ENCODE data around the gene RUNX1.

Gene RUNX1

DNA sequence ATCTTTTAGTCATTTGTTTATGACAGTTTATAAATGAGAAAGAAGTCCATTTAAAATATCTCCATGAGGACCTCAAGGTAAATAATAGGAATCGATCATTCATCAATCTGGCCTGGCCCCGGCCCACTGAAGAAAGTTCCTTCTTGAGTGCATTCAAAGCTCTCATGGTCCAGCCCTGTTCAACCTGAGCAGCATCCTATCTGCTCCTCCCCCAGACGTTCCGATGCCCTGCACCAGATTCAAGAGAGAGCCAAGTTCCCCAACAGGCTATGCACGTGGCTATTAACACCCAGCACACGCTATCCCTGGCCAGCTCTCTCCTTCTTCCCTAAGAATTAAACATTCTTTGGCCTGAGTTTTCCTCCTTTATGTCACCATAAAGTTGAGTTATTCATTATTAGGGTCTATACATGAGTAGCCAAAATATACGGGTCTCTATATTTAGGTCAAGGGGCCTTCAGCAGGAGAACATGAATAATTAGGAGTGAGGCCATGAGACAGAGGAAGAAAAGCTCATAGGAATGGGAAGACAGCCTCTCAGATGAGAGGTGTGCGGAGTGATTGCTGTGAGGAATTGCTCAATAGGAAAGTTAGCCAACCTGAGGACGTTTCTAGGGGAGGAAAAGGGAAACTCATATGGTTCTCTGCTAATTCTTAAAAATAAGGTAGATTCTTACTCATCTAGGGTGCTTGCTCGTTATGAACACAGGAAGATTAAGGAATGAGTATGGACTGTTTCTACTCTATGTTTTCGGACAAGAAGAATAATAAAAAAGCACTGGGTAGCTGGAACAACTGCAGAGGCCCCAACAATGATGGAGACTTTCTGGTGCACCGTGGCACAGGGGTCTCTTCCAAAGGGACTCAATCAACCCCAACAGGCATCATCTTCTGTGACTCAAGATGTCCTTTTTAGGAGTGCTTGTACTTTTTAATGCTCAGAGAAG, 23.6 kb downstream of the RUNX1 start:
- Histone ChIP-seq H3K9ac (ENCODE audit: low read depth, low read length) (no peak overlapping the region), H3K4me3 (ENCODE audit: low read length) (no peak overlapping the region), H3K27me3 (ENCODE audit: insufficient read depth, low read length) (peaks cover 27% of the 10 kb centered on the region), H3K4me1 (ENCODE audit: insufficient read depth, low read length) (peaks cover 21% of the 10 kb centered on the region), H3K27ac (ENCODE audit: low read depth, low read length) (no peak overlapping the region), H3K36me3 (ENCODE audit: insufficient read depth, low read length) (no peaks in the 10 kb centered on the region), H3K9me3 (ENCODE audit: insufficient read depth, low read depth, low read length) (no peaks in the 10 kb centered on the region)
- 90% methylated on average over 12 of the region's 12 CpGs for WGBS

DNA sequence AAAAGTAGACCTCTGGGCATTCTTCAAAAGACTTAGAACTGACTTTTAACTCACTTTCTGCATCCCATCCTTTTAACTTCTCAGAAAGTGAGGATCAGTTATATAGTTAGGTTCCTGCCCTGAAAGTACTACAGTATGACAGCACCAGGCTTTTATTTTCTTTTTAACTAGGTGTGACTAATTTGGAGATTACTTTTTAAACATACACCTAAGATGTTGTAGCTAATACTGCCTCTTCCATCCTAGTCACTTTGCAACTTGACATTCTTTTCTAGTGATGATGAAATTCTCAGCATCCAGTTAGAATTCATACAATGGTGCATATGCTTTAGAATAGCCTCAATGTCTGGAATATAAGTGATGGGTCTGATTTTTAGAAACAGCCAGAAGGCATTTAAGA, 24.6 kb downstream of the RUNX1 start:
- H3K4me1 ChIP-seq (ENCODE audit: insufficient read depth, low read length), result peaks cover 21% of the 10 kb centered on the region
- H3K4me3 ChIP-seq (ENCODE audit: low read length), result no peak overlapping the region
- no peak overlapping the region for H3K9ac ChIP-seq (ENCODE audit: low read depth, low read length)
- H3K27ac ChIP-seq (ENCODE audit: low read depth, low read length), result no peak overlapping the region
- H3K27me3 ChIP-seq (ENCODE audit: insufficient read depth, low read length), result peaks cover 27% of the 10 kb centered on the region
- H3K9me3 ChIP-seq (ENCODE audit: insufficient read depth, low read depth, low read length), result no peaks in the 10 kb centered on the region
- no peaks in the 10 kb centered on the region for H3K36me3 ChIP-seq (ENCODE audit: insufficient read depth, low read length)

DNA sequence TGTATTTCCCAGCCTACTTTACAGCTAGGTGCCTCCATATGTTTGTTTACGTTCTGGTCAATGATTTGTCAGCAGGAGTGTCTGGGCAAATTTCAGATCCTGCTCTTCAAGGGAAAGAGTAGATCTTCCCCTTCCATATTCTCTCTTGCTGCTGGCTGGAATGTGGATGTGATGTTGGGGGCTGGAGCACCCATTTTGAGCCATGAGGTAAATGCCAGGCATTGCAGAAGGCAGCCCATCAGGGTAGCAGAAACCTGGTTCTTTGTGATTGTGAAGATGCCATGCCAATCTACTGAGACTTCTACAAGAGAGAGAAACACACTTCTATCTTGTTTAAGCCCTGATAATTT, 25.1 kb downstream of the RUNX1 start:
- Histone ChIP-seq H3K4me1 (ENCODE audit: insufficient read depth, low read length) (peaks cover 21% of the 10 kb centered on the region), H3K4me3 (ENCODE audit: low read length) (no peak overlapping the region), H3K27ac (ENCODE audit: low read depth, low read length) (no peak overlapping the region), H3K9me3 (ENCODE audit: insufficient read depth, low read depth, low read length) (no peaks in the 10 kb centered on the region), H3K36me3 (ENCODE audit: insufficient read depth, low read length) (no peaks in the 10 kb centered on the region), H3K9ac (ENCODE audit: low read depth, low read length) (no peak overlapping the region), H3K27me3 (ENCODE audit: insufficient read depth, low read length) (peaks cover 27% of the 10 kb centered on the region)
- 100% methylated on average over 1 of the region's 1 CpG for WGBS

DNA sequence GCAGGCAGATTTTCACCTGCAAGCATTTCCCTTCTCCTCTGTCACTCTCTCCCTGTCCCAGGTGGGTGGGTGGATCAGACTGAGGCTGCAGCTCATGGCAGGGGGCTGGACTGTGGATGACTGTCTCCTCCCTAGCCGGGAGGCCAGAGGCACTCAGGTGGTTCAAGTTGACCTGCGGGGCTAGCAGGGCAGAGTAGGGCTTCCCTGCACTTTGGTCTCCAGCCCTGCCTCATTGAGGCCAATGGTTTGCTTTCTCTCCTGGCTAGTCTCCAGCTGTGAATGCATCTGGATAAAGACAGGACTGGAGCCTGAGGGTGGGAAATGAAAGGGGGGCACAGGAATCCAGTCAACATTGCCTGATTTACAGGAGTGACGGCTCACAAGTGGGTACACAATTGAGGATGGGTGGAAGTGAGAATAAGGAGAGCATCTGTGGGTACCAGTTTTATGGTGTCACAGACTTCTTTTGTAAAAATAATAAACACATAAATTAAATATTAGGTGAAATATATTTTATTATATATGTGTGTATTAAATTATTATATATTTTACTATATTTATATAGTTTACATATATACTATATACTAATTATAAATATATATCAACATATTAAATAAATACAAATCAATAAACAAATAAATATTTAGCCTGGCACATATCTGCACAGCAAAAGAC, 25.6 kb downstream of the RUNX1 start:
- no peak overlapping the region for H3K4me3 ChIP-seq (ENCODE audit: low read length)
- peaks cover 25% of the 10 kb centered on the region for H3K27me3 ChIP-seq (ENCODE audit: insufficient read depth, low read length)
- H3K4me1 ChIP-seq (ENCODE audit: insufficient read depth, low read length), result peaks cover 21% of the 10 kb centered on the region
- WGBS, result 75% methylated on average over 3 of the region's 3 CpGs
- no peak overlapping the region for H3K27ac ChIP-seq (ENCODE audit: low read depth, low read length)
- no peak overlapping the region for H3K9ac ChIP-seq (ENCODE audit: low read depth, low read length)
- no peaks in the 10 kb centered on the region for H3K36me3 ChIP-seq (ENCODE audit: insufficient read depth, low read length)
- H3K9me3 ChIP-seq (ENCODE audit: insufficient read depth, low read depth, low read length), result no peaks in the 10 kb centered on the region

DNA sequence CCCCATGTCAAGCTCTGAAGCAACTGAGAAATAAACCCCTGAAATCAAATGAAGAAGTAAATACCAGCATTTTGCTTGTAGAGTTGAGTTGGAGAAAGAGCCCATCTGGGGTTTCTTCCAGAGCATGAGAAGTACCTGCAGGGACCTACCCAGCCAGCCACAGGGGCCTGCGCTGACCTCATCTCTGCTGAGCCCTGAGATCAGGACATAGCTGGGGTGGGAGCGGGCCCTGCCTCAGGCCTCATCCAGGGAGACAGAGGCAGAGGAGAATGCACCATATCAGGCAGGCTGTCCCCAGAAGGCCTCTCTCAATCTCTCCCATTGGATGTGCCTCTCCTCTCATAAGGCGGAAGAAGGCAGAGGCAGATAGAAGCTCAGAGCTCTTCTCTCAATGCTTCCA, 27.6 kb downstream of the RUNX1 start:
- peaks cover 17% of the 10 kb centered on the region for H3K27me3 ChIP-seq (ENCODE audit: insufficient read depth, low read length)
- H3K9me3 ChIP-seq (ENCODE audit: insufficient read depth, low read depth, low read length), result no peaks in the 10 kb centered on the region
- H3K27ac ChIP-seq (ENCODE audit: low read depth, low read length), result no peak overlapping the region
- WGBS, result 95% methylated on average over 3 of the region's 3 CpGs
- H3K9ac ChIP-seq (ENCODE audit: low read depth, low read length), result no peak overlapping the region
- 0 out of 2 replicates have a peak, but pooled peaks cover 7% of the 10 kb centered on the region for H3K4me1 ChIP-seq (ENCODE audit: insufficient read depth, low read length)
- no peak overlapping the region for H3K4me3 ChIP-seq (ENCODE audit: low read length)
- H3K36me3 ChIP-seq (ENCODE audit: insufficient read depth, low read length), result no peaks in the 10 kb centered on the region

DNA sequence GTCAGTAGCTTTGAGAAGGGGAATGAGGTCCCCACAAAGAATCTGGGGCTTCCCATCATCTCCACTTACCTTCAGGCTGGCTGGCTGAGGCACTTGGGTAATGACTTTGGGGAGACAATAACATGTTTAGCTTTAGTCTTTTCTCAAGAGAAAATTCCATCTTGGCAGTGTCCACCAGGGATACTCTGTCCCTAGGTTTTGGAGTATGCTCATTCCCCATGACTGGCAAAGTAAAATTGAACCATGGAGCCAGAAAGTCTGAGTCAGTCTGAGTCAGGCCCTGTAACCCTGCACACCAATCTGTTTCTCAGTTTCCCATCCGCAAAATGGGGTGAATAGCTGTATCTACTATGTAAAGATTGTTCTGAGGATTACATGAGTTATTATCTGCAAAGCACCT, 28.2 kb downstream of the RUNX1 start:
- Histone ChIP-seq H3K27ac (ENCODE audit: low read depth, low read length) (no peak overlapping the region), H3K27me3 (ENCODE audit: insufficient read depth, low read length) (peaks cover 11% of the 10 kb centered on the region), H3K9ac (ENCODE audit: low read depth, low read length) (no peak overlapping the region), H3K4me3 (ENCODE audit: low read length) (no peak overlapping the region), H3K9me3 (ENCODE audit: insufficient read depth, low read depth, low read length) (no peaks in the 10 kb centered on the region), H3K36me3 (ENCODE audit: insufficient read depth, low read length) (no peaks in the 10 kb centered on the region), H3K4me1 (ENCODE audit: insufficient read depth, low read length) (0 out of 2 replicates have a peak, but pooled peaks cover under 1% of the 10 kb centered on the region)
- WGBS, result 100% methylated on average over 1 of the region's 1 CpG

DNA sequence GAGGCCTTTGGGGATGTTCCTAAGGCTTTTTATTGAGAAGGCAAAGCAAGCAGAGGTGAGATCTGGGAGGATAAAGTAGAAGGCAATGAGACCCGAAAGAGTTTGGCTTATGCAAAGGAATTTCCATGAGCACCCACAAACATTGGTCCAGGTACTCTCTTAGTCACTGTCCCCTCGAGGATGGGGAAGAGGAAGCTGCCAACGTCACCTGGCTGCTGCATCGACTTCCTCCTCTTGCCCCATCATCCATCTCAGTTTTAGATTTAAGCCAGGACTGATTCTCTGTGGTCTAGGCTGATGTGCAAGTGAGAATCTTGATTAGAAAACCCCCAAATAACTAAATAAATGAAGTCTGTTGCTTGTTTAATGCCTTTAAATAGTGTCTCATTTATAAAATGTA, 28.7 kb downstream of the RUNX1 start:
- no peaks in the 10 kb centered on the region for H3K9me3 ChIP-seq (ENCODE audit: insufficient read depth, low read depth, low read length)
- H3K27me3 ChIP-seq (ENCODE audit: insufficient read depth, low read length), result peaks cover 6% of the 10 kb centered on the region; the same call in 1 of the 2 replicates
- H3K9ac ChIP-seq (ENCODE audit: low read depth, low read length), result no peak overlapping the region
- no peak overlapping the region for H3K27ac ChIP-seq (ENCODE audit: low read depth, low read length)
- 98% methylated on average over 4 of the region's 4 CpGs for WGBS
- no peaks in the 10 kb centered on the region for H3K4me1 ChIP-seq (ENCODE audit: insufficient read depth, low read length)
- no peaks in the 10 kb centered on the region for H3K36me3 ChIP-seq (ENCODE audit: insufficient read depth, low read length)
- no peak overlapping the region for H3K4me3 ChIP-seq (ENCODE audit: low read length)

DNA sequence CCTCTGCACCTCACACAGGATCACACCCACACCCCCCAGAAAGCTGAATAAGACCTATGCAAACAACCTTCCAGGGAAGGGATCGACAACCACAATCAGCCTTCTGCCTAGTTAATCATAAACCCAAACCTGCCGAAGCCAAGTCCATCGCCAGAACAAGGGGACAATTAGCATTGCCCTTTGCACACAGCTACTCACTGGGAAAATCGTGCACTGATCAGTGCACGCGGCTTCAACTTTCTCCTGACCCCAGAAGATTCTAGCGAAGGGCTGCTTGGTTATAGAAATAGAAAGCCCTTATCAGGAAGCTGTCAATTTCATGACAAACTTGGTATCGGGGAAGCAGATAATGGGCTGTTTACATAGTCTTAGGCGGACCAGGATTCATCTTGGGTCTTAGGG, 29.5 kb downstream of the RUNX1 start:
- H3K9ac ChIP-seq (ENCODE audit: low read depth, low read length), result no peak overlapping the region
- WGBS, result 87% methylated on average over 9 of the region's 9 CpGs
- H3K36me3 ChIP-seq (ENCODE audit: insufficient read depth, low read length), result no peaks in the 10 kb centered on the region
- H3K27me3 ChIP-seq (ENCODE audit: insufficient read depth, low read length), result no peaks in the 10 kb centered on the region
- H3K9me3 ChIP-seq (ENCODE audit: insufficient read depth, low read depth, low read length), result no peaks in the 10 kb centered on the region
- no peak overlapping the region for H3K27ac ChIP-seq (ENCODE audit: low read depth, low read length)
- H3K4me3 ChIP-seq (ENCODE audit: low read length), result no peak overlapping the region
- H3K4me1 ChIP-seq (ENCODE audit: insufficient read depth, low read length), result no peaks in the 10 kb centered on the region

DNA sequence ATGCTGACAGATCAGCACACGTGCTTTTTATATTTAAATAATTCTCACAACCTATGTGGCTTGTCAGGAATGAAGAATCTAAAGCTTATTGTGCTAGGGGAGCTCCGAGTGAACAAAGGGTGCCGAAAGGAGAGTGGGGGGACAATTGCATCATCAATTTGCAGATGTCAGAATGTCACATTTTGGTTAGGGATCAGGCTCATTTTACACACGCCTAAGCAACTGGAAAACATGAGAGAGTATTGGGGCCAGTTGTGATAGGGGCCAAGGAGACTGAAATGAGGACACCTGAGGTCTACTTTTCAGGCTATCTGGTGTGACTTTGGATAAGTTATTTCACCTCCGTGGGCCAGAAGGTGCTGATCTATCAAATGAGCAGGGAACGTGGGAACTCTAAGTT, 31.8 kb downstream of the RUNX1 start:
- no peak overlapping the region for H3K27ac ChIP-seq (ENCODE audit: low read depth, low read length)
- H3K9me3 ChIP-seq (ENCODE audit: insufficient read depth, low read depth, low read length), result no peaks in the 10 kb centered on the region
- H3K9ac ChIP-seq (ENCODE audit: low read depth, low read length), result no peak overlapping the region
- H3K27me3 ChIP-seq (ENCODE audit: insufficient read depth, low read length), result no peaks in the 10 kb centered on the region
- H3K4me1 ChIP-seq (ENCODE audit: insufficient read depth, low read length), result no peaks in the 10 kb centered on the region
- 91% methylated on average over 5 of the region's 6 CpGs for WGBS
- no peak overlapping the region for H3K4me3 ChIP-seq (ENCODE audit: low read length)
- no peaks in the 10 kb centered on the region for H3K36me3 ChIP-seq (ENCODE audit: insufficient read depth, low read length)

DNA sequence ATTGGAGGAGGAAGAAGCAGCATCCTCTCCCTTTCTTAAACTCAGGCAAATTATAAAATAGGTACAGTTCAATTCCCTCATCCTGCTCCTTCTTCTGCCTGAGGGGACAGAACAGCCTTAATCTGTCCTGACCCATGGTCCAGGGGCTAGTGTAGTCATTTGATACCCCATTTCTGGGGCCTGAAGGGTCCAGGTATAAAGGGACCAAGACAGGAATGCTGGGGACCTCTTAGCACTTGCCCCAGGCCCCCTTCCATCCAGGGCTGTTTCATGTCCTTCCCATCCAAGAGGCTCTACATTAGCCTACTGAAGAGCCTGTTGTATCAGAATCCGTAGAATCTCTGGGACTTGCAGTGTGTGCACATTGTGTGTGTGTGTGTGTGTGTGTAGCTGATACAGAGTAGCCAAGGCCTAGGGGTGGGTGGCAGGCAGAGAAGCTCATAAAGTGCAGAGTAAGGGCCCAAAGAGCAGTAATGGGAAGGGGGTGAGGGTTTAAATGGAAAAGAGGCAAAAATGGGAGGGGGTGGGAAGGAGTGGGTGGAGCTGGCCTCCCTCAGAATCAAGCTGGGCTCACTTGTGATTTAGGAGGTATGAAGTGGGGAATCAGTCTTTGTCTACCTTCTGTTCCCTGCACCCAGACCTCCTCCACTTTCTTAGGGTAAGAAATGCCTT, 32.4 kb downstream of the RUNX1 start:
- H3K36me3 ChIP-seq (ENCODE audit: insufficient read depth, low read length), result no peaks in the 10 kb centered on the region
- H3K4me1 ChIP-seq (ENCODE audit: insufficient read depth, low read length), result no peaks in the 10 kb centered on the region; the same call in 1 of the 2 replicates
- no peaks in the 10 kb centered on the region for H3K9me3 ChIP-seq (ENCODE audit: insufficient read depth, low read depth, low read length)
- H3K9ac ChIP-seq (ENCODE audit: low read depth, low read length), result no peak overlapping the region
- 98% methylated on average over 1 of the region's 1 CpG for WGBS
- no peak overlapping the region for H3K4me3 ChIP-seq (ENCODE audit: low read length)
- no peaks in the 10 kb centered on the region for H3K27me3 ChIP-seq (ENCODE audit: insufficient read depth, low read length)
- H3K27ac ChIP-seq (ENCODE audit: low read depth, low read length), result no peak overlapping the region

DNA sequence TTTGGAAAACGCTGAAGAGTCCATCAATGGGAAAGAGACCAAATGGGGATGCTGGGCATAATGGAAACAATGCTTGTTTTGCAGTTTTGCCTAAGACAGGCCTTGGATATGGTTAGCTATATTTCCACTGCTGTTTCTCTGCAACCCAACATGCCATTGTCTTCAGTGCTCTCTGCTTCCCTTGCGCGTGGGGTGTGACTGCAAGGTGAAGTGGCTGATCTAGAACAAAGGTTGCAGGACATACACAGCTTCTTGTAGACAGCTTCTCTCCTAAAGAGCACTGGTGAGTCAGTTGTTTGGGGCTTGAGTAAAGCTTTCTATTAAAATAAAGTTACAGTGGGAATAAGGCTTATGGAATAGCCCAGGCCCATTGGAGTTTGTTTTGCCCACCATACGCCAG, 33.0 kb downstream of the RUNX1 start:
- H3K36me3 ChIP-seq (ENCODE audit: insufficient read depth, low read length), result no peaks in the 10 kb centered on the region

More for the DNA sequence above, 33.0 kb downstream of the RUNX1 start:
- no peaks in the 10 kb centered on the region for H3K9me3 ChIP-seq (ENCODE audit: insufficient read depth, low read depth, low read length)
- no peaks in the 10 kb centered on the region; the same call in 1 of the 2 replicates for H3K4me1 ChIP-seq (ENCODE audit: insufficient read depth, low read length)
- H3K27me3 ChIP-seq (ENCODE audit: insufficient read depth, low read length), result no peaks in the 10 kb centered on the region
- no peak overlapping the region for H3K9ac ChIP-seq (ENCODE audit: low read depth, low read length)
- WGBS, result 97% methylated on average over 4 of the region's 4 CpGs
- no peak overlapping the region for H3K4me3 ChIP-seq (ENCODE audit: low read length)
- no peak overlapping the region for H3K27ac ChIP-seq (ENCODE audit: low read depth, low read length)

Measured in HUES64 (cell line).